ENCODE measurements around the gene AVPR2. TPM values are rescaled to one million over a fixed set of nuclear protein-coding genes. Genes with fewer than 3 reads are reported as not detected.

Gene AVPR2
- total and polyA plus RNA-seq, 2 donors (not counting 1 experiment from before 2014, with no cell fraction given), result 0.12 TPM; not detected in 1

DNA sequence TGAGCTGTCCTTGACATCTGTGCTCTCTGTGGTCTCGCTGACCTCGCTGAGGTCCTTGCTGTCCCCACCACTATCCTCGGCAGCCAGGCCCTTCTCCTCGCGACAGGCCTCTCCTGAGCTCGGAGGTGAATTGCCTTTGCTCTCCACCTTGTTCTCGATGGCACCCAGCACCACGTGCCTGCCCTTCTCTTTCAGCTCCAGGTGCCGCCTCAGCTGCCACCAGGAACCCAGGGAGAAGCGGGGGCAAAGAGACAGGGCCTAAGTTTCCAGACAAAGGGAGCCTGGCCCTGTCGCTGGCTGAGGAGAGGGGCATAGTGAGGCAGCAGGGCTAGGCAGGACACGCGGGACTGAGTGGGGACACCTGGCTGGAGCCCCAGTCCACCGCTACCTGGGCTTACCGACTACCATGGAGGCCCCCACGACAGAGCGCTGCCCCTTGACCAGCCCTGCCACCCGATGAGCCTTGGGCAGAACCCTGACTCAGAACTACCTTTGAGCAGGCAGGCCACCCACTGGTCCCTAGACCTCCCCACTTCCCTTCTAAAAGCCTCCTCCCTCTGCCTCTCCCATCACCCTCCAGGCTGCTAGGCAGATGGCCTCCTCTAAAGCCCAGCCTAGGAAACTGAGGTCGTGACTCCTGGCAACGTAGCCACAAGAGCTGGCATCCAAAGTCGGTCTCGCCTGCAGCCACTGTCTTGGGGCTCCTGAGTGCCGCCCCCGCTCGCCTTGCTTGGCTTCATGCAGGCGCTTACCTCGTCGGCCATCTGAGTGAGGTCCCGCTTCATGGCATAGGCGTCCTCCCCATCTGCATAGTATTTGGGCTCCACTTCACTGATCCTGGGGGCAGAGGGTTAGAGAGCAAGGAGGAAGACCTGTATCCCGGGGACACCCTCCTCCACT, 25.8 kb downstream of the AVPR2 start:
- no peaks in the 10 kb centered on the region for H3K9me3 Mint-ChIP-seq (ENCODE audit: insufficient read depth)
- no peak overlapping the region for H3K4me3 Mint-ChIP-seq
- Histone ChIP-seq H3K9me3 (ENCODE audit: control extremely low read depth in 1 of 3, control insufficient read depth in 2 of 3, insufficient read depth in 1 of 3, low read length in 2 of 3) (no peaks in the 10 kb centered on the region), H3K4me3 (ENCODE audit: control extremely low read depth in 1 of 5, extremely low read depth in 1 of 5, insufficient read depth in 1 of 5, low read depth in 2 of 5, low read length in 4 of 5) (no peak overlapping the region), H3K27me3 (replicated peaks in 1 of 4; ENCODE audit: control extremely low read depth in 1 of 4, control insufficient read depth in 3 of 4, insufficient read depth in 4 of 4, low read length in 3 of 4) (no peaks in the 10 kb centered on the region), H3K36me3 (replicated peaks in 1 of 2; ENCODE audit: control extremely low read depth in 1 of 2, control insufficient read depth in 1 of 2, extremely low read depth in 1 of 2, insufficient read depth in 2 of 2, low read length in 1 of 2) (peaks cover 0 to 23% of the 10 kb centered on the region in 2 experiments), H3K4me1 (ENCODE audit: control insufficient read depth in 2 of 2, insufficient read depth in 2 of 2, low read length in 2 of 2) (peaks cover 26 to 34% of the 10 kb centered on the region in 2 donors), H3K9ac (ENCODE audit: low read length) (no peak overlapping the region), H3K4me2 (replicated peaks; ENCODE audit: low read depth, low read length, poor library complexity, severe bottlenecking) (peak overlapping the region; percentile 98), H2AFZ (ENCODE audit: insufficient read depth, low read depth, low read length, poor library complexity, severe bottlenecking) (no peak overlapping the region), H3K27ac (ENCODE audit: low read length in 2 of 2) (no peak overlapping the region), H3K79me2 (ENCODE audit: control insufficient read depth, insufficient read depth, low read length) (peaks cover 24% of the 10 kb centered on the region), H4K20me1 (ENCODE audit: control insufficient read depth, insufficient read depth, low read length, poor library complexity, severe bottlenecking) (no peaks in the 10 kb centered on the region)
- intact Hi-C loops (cut with micrococcal nuclease), result no loop called here
- ATAC-seq (ENCODE audit: low read depth) (no peak), DNase-seq (no peak)
- no peaks in the 10 kb centered on the region for H3K27me3 Mint-ChIP-seq
- 97% methylated on average over 12 of the region's 31 CpGs for WGBS (ENCODE audit: insufficient coverage)
- ChIA-PET POLR2A (no interaction called here), CTCF (interaction anchor here (13.1 kb wide), 1 partner anchor 16 kb away, joined by 325 read pairs; the partner anchor contains the start of gene RENBP)
- H3K27ac Mint-ChIP-seq, result peak overlapping the region; percentile 26
- peaks cover 24% of the 10 kb centered on the region for H3K4me1 Mint-ChIP-seq
- TF ChIP-seq, protein P1, sequence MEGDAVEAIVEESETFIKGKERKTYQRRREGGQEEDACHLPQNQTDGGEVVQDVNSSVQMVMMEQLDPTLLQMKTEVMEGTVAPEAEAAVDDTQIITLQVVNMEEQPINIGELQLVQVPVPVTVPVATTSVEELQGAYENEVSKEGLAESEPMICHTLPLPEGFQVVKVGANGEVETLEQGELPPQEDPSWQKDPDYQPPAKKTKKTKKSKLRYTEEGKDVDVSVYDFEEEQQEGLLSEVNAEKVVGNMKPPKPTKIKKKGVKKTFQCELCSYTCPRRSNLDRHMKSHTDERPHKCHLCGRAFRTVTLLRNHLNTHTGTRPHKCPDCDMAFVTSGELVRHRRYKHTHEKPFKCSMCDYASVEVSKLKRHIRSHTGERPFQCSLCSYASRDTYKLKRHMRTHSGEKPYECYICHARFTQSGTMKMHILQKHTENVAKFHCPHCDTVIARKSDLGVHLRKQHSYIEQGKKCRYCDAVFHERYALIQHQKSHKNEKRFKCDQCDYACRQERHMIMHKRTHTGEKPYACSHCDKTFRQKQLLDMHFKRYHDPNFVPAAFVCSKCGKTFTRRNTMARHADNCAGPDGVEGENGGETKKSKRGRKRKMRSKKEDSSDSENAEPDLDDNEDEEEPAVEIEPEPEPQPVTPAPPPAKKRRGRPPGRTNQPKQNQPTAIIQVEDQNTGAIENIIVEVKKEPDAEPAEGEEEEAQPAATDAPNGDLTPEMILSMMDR (IDR thresholded peaks at IDR 0.05), result no peak
- TF ChIP-seq EZH2 (IDR thresholded peaks at IDR 0.05; ENCODE audit: borderline replicate concordance, insufficient read depth, low read depth, low read length, poor library complexity, severe bottlenecking), result no peak

DNA sequence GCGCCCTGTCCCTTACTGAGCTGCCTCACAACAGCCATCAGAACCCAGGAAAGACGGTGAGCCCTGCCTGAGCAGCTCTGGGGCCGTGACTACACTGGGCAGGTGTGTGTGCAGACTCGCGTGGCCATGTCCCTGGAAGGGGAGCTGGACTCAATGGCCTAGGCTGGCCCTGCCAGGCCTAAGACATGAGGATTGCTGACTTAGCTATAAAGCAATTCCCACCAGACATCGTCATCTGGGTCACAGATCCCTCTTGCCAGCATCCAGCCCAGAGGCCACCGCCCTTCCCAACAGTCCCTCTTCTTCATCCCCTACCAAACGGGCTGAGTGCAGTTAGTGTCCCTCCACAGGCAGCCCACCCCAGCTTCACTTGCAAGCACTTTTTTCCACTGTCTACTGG, 26.7 kb downstream of the AVPR2 start:
- CTCF ChIA-PET, result interaction anchor here (13.1 kb wide), 1 partner anchor 15 kb away, joined by 325 read pairs; the partner anchor contains the start of gene RENBP
- WGBS (ENCODE audit: insufficient coverage), result 95% methylated on average over 7 of the region's 8 CpGs

More for the DNA sequence above, 26.7 kb downstream of the AVPR2 start:
- H3K4me3 Mint-ChIP-seq, result no peak overlapping the region
- no peak overlapping the region for H2AFZ ChIP-seq (ENCODE audit: insufficient read depth, low read depth, low read length, poor library complexity, severe bottlenecking)
- intact Hi-C loops (cut with micrococcal nuclease), result no loop called here
- no peaks in the 10 kb centered on the region for H3K9me3 Mint-ChIP-seq (ENCODE audit: insufficient read depth)
- no peak overlapping the region for H3K9ac ChIP-seq (ENCODE audit: low read length)
- H4K20me1 ChIP-seq (ENCODE audit: control insufficient read depth, insufficient read depth, low read length, poor library complexity, severe bottlenecking), result no peaks in the 10 kb centered on the region
- no peak overlapping the region for H3K27ac Mint-ChIP-seq
- H3K4me1 Mint-ChIP-seq, result peaks cover 20% of the 10 kb centered on the region
- POLR2A ChIA-PET, result no interaction called here
- no peak overlapping the region for H3K4me3 ChIP-seq (ENCODE audit: control extremely low read depth in 1 of 5, extremely low read depth in 1 of 5, insufficient read depth in 1 of 5, low read depth in 2 of 5, low read length in 4 of 5)
- H3K4me1 ChIP-seq (ENCODE audit: control insufficient read depth in 2 of 2, insufficient read depth in 2 of 2, low read length in 2 of 2), result peaks cover 20 to 36% of the 10 kb centered on the region in 2 donors
- peaks cover 0 to 23% of the 10 kb centered on the region in 2 experiments for H3K36me3 ChIP-seq (replicated peaks in 1 of 2; ENCODE audit: control extremely low read depth in 1 of 2, control insufficient read depth in 1 of 2, extremely low read depth in 1 of 2, insufficient read depth in 2 of 2, low read length in 1 of 2)
- H3K27me3 ChIP-seq (replicated peaks in 1 of 4; ENCODE audit: control extremely low read depth in 1 of 4, control insufficient read depth in 3 of 4, insufficient read depth in 4 of 4, low read length in 3 of 4), result no peaks in the 10 kb centered on the region
- no peak for DNase-seq
- no peaks in the 10 kb centered on the region for H3K9me3 ChIP-seq (ENCODE audit: control extremely low read depth in 1 of 3, control insufficient read depth in 2 of 3, insufficient read depth in 1 of 3, low read length in 2 of 3)
- no peak for TF ChIP-seq EZH2 (IDR thresholded peaks at IDR 0.05; ENCODE audit: borderline replicate concordance, insufficient read depth, low read depth, low read length, poor library complexity, severe bottlenecking)
- TF ChIP-seq, protein P1 (IDR thresholded peaks at IDR 0.05), result no peak
- no peak overlapping the region for H3K27ac ChIP-seq (ENCODE audit: low read length in 2 of 2)
- no peak overlapping the region for H3K4me2 ChIP-seq (replicated peaks; ENCODE audit: low read depth, low read length, poor library complexity, severe bottlenecking)
- ATAC-seq (ENCODE audit: low read depth), result no peak
- H3K79me2 ChIP-seq (ENCODE audit: control insufficient read depth, insufficient read depth, low read length), result peaks cover 24% of the 10 kb centered on the region
- H3K27me3 Mint-ChIP-seq, result no peaks in the 10 kb centered on the region
